ENCODE results near the gene RERE.

The RERE gene

GRCh38 chr1:8337776-8338525, 479.5 kb downstream of the RERE start:
- DNase-seq, result no peak

GRCh38 chr1:8335246-8335645, 482.2 kb downstream of the RERE start:
- DNase-seq, result no peak

GRCh38 chr1:8334106-8334851, 483.2 kb downstream of the RERE start:
- no peak for DNase-seq

GRCh38 chr1:8333246-8333987, 484.0 kb downstream of the RERE start:
- DNase-seq, result no peak

GRCh38 chr1:8332806-8333205, 484.6 kb downstream of the RERE start:
- DNase-seq, result no peak

- no peak for DNase-seq
Observed at GRCh38 chr1:8330271-8331125, 486.9 kb downstream of the RERE start.

- no peak for DNase-seq
Observed at GRCh38 chr1:8329858-8330257, 487.6 kb downstream of the RERE start.

- no peak for DNase-seq
Observed at GRCh38 chr1:8329439-8329838, 488.0 kb downstream of the RERE start.

GRCh38 chr1:8328271-8328670, 489.2 kb downstream of the RERE start:
- DNase-seq, result no peak

GRCh38 chr1:8326265-8326664, 491.2 kb downstream of the RERE start:
- DNase-seq, result no peak

- DNase-seq, result no peak
Observed at GRCh38 chr1:8325771-8326170, 491.7 kb downstream of the RERE start.

GRCh38 chr1:8324176-8324810, 493.1 kb downstream of the RERE start:
- no peak for DNase-seq

GRCh38 chr1:8323706-8324105, 493.7 kb downstream of the RERE start:
- DNase-seq, result no peak

GRCh38 chr1:8321612-8322011, 495.8 kb downstream of the RERE start:
- DNase-seq, result no peak

- DNase-seq, result no peak
Observed at GRCh38 chr1:8318436-8318835, 499.0 kb downstream of the RERE start.

GRCh38 chr1:8317647-8318381, 499.6 kb downstream of the RERE start, which contains the start of gene SLC45A1:
TSS of gene SLC45A1 (plus strand) at chr1:8318114. CDS start at chr1:8324330, 6,216 bp downstream.
- DNase-seq, result no peak

GRCh38 chr1:8315573-8316475, 501.6 kb downstream of the RERE start:
- DNase-seq, result no peak

- DNase-seq, result peak; percentile 38
Observed at GRCh38 chr1:8314346-8315280, 502.8 kb downstream of the RERE start.

- no peak for DNase-seq
Observed at GRCh38 chr1:8313231-8313630, 504.2 kb downstream of the RERE start.

Measured in NCI-H1694 treated with DMSO at 0.1 percent for 48 hours (cell line).